Measurements from ENCODE around the gene METTL25.

DNA sequence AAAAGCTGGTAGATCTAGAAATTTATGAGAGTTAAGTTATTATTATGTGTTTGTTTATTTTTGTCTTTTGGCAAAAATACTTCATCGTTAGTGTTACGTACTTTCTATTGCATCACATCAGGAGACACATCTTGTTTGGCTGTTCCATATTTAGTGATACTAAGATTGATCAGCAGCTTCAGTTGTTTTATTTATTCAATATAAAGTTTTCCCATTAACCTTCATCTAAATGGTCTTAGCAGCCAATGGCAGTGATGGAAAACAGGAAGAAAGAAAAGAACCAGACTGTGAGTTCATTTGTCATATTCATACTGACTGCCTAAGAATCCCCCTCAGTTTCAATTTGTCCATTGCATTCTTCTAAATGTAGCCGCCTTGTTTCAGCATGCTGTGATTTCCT, 122.3 kb downstream of the METTL25 start:
- TF ChIP-seq, protein P1, sequence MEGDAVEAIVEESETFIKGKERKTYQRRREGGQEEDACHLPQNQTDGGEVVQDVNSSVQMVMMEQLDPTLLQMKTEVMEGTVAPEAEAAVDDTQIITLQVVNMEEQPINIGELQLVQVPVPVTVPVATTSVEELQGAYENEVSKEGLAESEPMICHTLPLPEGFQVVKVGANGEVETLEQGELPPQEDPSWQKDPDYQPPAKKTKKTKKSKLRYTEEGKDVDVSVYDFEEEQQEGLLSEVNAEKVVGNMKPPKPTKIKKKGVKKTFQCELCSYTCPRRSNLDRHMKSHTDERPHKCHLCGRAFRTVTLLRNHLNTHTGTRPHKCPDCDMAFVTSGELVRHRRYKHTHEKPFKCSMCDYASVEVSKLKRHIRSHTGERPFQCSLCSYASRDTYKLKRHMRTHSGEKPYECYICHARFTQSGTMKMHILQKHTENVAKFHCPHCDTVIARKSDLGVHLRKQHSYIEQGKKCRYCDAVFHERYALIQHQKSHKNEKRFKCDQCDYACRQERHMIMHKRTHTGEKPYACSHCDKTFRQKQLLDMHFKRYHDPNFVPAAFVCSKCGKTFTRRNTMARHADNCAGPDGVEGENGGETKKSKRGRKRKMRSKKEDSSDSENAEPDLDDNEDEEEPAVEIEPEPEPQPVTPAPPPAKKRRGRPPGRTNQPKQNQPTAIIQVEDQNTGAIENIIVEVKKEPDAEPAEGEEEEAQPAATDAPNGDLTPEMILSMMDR (IDR thresholded peaks at IDR 0.05) = no peak
- TF ChIP-seq POLR2A (IDR thresholded peaks at IDR 0.05) = no peak
